DND-41 (cell line): Measurements from ENCODE around the gene TRMU.

Experiments
- ATAC-seq: fragments of 200-7000 bp; cut with Tn5 transposase; 3 replicates; pipeline ENCODE4 v1.9.1; 2021; ENCODE audit warnings: low read depth; ENCODE audit not compliant: insufficient read depth
- DNase-seq: peaks from one replicate; pipeline ENCODE4 v3.0.0-alpha.2; 2020
- H2AFZ ChIP-seq: 2 replicates; pipeline ENCODE4 v1.6.0; 2012; ENCODE audit warnings: low read depth, low read length
- H3K27ac ChIP-seq: 2 replicates; pipeline ENCODE4 v1.5.1; 2012; ENCODE audit warnings: low read length, inconsistent platforms
- H3K27me3 ChIP-seq: fragments of 200-600 bp; sonication (generic); 2 replicates; pipeline ENCODE4 v1.6.0; 2012; ENCODE audit warnings: low read length, mild to moderate bottlenecking, inconsistent platforms; ENCODE audit not compliant: insufficient read depth, poor library complexity
- H3K36me3 ChIP-seq: 2 replicates; pipeline ENCODE4 v1.5.1; 2012; ENCODE audit warnings: low read length, inconsistent platforms; ENCODE audit not compliant: insufficient read depth
- H3K4me1 ChIP-seq: 2 replicates; pipeline ENCODE4 v1.5.1; 2012; ENCODE audit warnings: mild to moderate bottlenecking, low read length; ENCODE audit not compliant: insufficient read depth
- H3K4me2 ChIP-seq: 2 replicates; pipeline ENCODE4 v1.6.0; 2012; ENCODE audit warnings: mild to moderate bottlenecking, moderate library complexity, low read length, inconsistent platforms; ENCODE audit not compliant: insufficient read depth
- H3K4me3 ChIP-seq, 2 experiments: fragments of 200-600 bp in 1 of 2; shearing (Covaris generic) in 1 of 2; 2 replicates each; pipeline ENCODE4 v1.5.1; 2012 to 2016; ENCODE audit warnings: inconsistent platforms in 2 of 2, low read length in 2 of 2, mild to moderate bottlenecking in 2 of 2, low read depth in 1 of 2, moderate library complexity in 1 of 2
- H3K79me2 ChIP-seq: 2 replicates; pipeline ENCODE4 v1.6.0; 2012; ENCODE audit warnings: low read length, inconsistent platforms; ENCODE audit not compliant: insufficient read depth
- H3K9ac ChIP-seq: 2 replicates; pipeline ENCODE4 v1.6.0; 2012; ENCODE audit warnings: low read depth, mild to moderate bottlenecking, inconsistent platforms, low read length, moderate library complexity
- H3K9me3 ChIP-seq: 2 replicates; pipeline ENCODE4 v1.5.1; 2012; ENCODE audit warnings: low read length, moderate library complexity, mild to moderate bottlenecking, inconsistent platforms; ENCODE audit not compliant: insufficient read depth, severe bottlenecking
- H4K20me1 ChIP-seq: 2 replicates; pipeline ENCODE4 v1.6.0; 2012; ENCODE audit warnings: low read length; ENCODE audit not compliant: insufficient read depth
- EZH2 ChIP-seq: IDR thresholded peaks from 3 replicates; pipeline ENCODE4 v1.6.1; 2012; ENCODE audit warnings: borderline replicate concordance, low read depth, mild to moderate bottlenecking, moderate library complexity, low read length, inconsistent platforms; ENCODE audit not compliant: severe bottlenecking
- TF ChIP-seq, protein P1 (sequence below): IDR thresholded peaks from 2 replicates; pipeline ENCODE4 v1.5.1; 2012; ENCODE audit warnings: borderline replicate concordance, low read length, moderate library complexity, mild to moderate bottlenecking; ENCODE audit not compliant: poor library complexity, severe bottlenecking; ENCODE audit errors: extremely low read depth

The TRMU gene

DNA sequence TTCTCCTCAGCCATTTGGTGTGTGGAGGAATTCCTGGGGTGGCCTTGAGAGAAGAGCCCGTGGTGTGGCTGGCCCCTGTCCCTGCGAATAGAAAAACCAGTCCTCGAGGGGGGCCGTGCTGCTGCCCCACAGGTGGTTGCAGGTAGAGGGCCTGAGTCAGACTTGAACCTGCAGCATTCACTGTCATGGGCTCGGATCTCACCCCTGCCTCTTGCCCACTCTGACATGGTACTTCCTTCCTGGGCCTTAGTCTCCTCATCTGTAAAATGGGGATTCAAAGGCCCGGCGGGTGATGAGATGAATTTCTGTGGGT lies 19.4 kb downstream of the TRMU start:
- H3K9ac ChIP-seq, result no peak overlapping the region
- H3K9me3 ChIP-seq, result no peaks in the 10 kb centered on the region
- no peak overlapping the region for H3K4me3 ChIP-seq
- H3K27ac ChIP-seq, result no peak overlapping the region
- peaks cover 53% of the 10 kb centered on the region for H4K20me1 ChIP-seq
- no peaks in the 10 kb centered on the region for H3K4me1 ChIP-seq
- no peak overlapping the region for H2AFZ ChIP-seq
- no peak overlapping the region for H3K4me2 ChIP-seq
- no peak for ATAC-seq
- TF ChIP-seq, protein P1, sequence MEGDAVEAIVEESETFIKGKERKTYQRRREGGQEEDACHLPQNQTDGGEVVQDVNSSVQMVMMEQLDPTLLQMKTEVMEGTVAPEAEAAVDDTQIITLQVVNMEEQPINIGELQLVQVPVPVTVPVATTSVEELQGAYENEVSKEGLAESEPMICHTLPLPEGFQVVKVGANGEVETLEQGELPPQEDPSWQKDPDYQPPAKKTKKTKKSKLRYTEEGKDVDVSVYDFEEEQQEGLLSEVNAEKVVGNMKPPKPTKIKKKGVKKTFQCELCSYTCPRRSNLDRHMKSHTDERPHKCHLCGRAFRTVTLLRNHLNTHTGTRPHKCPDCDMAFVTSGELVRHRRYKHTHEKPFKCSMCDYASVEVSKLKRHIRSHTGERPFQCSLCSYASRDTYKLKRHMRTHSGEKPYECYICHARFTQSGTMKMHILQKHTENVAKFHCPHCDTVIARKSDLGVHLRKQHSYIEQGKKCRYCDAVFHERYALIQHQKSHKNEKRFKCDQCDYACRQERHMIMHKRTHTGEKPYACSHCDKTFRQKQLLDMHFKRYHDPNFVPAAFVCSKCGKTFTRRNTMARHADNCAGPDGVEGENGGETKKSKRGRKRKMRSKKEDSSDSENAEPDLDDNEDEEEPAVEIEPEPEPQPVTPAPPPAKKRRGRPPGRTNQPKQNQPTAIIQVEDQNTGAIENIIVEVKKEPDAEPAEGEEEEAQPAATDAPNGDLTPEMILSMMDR, result no peak
- no peak for TF ChIP-seq EZH2
- no peaks in the 10 kb centered on the region for H3K79me2 ChIP-seq
- no peaks in the 10 kb centered on the region for H3K27me3 ChIP-seq
- H3K36me3 ChIP-seq, result peaks cover 77% of the 10 kb centered on the region
- no peak for DNase-seq

GRCh38 chr22:46355369-46355995 lies 20.0 kb downstream of the TRMU start:
- peaks cover 51% of the 10 kb centered on the region for H4K20me1 ChIP-seq
- no peak overlapping the region for H3K4me2 ChIP-seq
- H2AFZ ChIP-seq, result no peak overlapping the region

GRCh38 chr22:46355996-46356471 lies 20.5 kb downstream of the TRMU start:
- no peak for ATAC-seq
- H3K9me3 ChIP-seq, result no peaks in the 10 kb centered on the region
- no peak for DNase-seq
- H3K79me2 ChIP-seq, result no peaks in the 10 kb centered on the region
- H3K27me3 ChIP-seq, result no peaks in the 10 kb centered on the region
- H3K9ac ChIP-seq, result no peak overlapping the region
- H3K4me1 ChIP-seq, result no peaks in the 10 kb centered on the region
- H3K4me3 ChIP-seq, result no peak overlapping the region
- H3K36me3 ChIP-seq, result peaks cover 66% of the 10 kb centered on the region
- no peak overlapping the region for H3K4me2 ChIP-seq
- TF ChIP-seq, protein P1, result no peak
- no peak for TF ChIP-seq EZH2
- peaks cover 46% of the 10 kb centered on the region for H4K20me1 ChIP-seq
- H2AFZ ChIP-seq, result no peak overlapping the region
- H3K27ac ChIP-seq, result no peak overlapping the region

More at GRCh38 chr22:46355369-46355995, 20.0 kb downstream of the TRMU start:
- TF ChIP-seq EZH2, result no peak
- TF ChIP-seq, protein P1, result peak; percentile 90
- Histone ChIP-seq H3K27ac (no peak overlapping the region), H3K9ac (no peak overlapping the region), H3K36me3 (peaks cover 72% of the 10 kb centered on the region), H3K27me3 (no peaks in the 10 kb centered on the region), H3K9me3 (no peaks in the 10 kb centered on the region), H3K4me3 (no peak overlapping the region), H3K79me2 (no peaks in the 10 kb centered on the region), H3K4me1 (no peaks in the 10 kb centered on the region)
- ATAC-seq (peak; percentile 71), DNase-seq (peak; percentile 72)
